Keratinocyte (primary cell): Measurements from ENCODE around the gene HIRA.

Experiments used
- EZH2 ChIP-seq: IDR thresholded peaks from one replicate; pipeline ENCODE4 v1.6.1; 2012; ENCODE audit warnings: inconsistent platforms, mild to moderate bottlenecking, low read length, moderate library complexity
- TF ChIP-seq, protein P1 (sequence below), 3 experiments: IDR thresholded peaks in 1 of 3; conservative IDR thresholded peaks in 1 of 3; optimal IDR thresholded peaks in 1 of 3; 2 replicates in 2 of 3; 3 replicates in 1 of 3; pipeline versions ENCODE3 to v1.5.1; 2011; ENCODE audit warnings: low read length in 3 of 3, mild to moderate bottlenecking in 3 of 3, moderate library complexity in 2 of 3, control low read depth in 1 of 3, inconsistent platforms in 1 of 3; ENCODE audit not compliant: insufficient read depth in 2 of 3; ENCODE audit errors: extremely low read depth in 1 of 3

DNA sequence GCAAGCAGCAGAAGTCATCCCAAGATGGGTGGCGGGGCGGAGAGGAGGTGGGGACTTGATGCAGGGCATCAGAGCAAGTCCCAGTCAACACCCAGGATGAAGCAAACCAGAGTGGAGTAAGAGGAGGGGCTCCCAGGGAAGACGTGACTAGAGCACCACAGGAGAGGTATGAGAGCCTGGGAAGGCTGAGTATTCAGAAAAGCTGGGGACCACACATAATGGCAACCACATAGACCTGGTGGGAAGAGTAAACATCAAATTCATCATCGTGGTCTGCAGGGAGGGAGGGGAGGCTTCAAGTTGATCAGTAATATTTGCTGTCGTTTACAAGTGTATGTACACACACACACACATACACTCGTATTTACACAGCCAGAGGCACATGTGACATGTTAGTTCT is 79.3 kb downstream of the HIRA start:
- TF ChIP-seq, protein P1, sequence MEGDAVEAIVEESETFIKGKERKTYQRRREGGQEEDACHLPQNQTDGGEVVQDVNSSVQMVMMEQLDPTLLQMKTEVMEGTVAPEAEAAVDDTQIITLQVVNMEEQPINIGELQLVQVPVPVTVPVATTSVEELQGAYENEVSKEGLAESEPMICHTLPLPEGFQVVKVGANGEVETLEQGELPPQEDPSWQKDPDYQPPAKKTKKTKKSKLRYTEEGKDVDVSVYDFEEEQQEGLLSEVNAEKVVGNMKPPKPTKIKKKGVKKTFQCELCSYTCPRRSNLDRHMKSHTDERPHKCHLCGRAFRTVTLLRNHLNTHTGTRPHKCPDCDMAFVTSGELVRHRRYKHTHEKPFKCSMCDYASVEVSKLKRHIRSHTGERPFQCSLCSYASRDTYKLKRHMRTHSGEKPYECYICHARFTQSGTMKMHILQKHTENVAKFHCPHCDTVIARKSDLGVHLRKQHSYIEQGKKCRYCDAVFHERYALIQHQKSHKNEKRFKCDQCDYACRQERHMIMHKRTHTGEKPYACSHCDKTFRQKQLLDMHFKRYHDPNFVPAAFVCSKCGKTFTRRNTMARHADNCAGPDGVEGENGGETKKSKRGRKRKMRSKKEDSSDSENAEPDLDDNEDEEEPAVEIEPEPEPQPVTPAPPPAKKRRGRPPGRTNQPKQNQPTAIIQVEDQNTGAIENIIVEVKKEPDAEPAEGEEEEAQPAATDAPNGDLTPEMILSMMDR (optimal IDR thresholded peaks at IDR 0.05 in 1 of 3, IDR thresholded peaks at IDR 0.05 in 1 of 3, conservative IDR thresholded peaks at IDR 0.05 in 1 of 3; ENCODE audit: extremely low read depth in 1 of 3, insufficient read depth in 2 of 3, low read length in 3 of 3): no peak
- TF ChIP-seq EZH2: no peak
